Loucy (cell line): ENCODE results near the gene PUSL1.

Experiments used
- H2AFZ ChIP-seq: fragments of 200-600 bp; sonication (generic); 2 replicates; pipeline ENCODE4 v1.6.0; 2016; ENCODE audit warnings: antibody characterized with exemption, mild to moderate bottlenecking, low read length, moderate library complexity
- H3F3A ChIP-seq: fragments of 200-600 bp; 2 replicates; pipeline ENCODE4 v1.6.0; 2016; ENCODE audit warnings: antibody characterized with exemption, low read depth, mild to moderate bottlenecking
- H3K27me3 ChIP-seq: fragments of 200-600 bp; sonication (generic); 2 replicates; pipeline ENCODE4 v1.6.1; 2014; ENCODE audit warnings: low read length, mild to moderate bottlenecking; ENCODE audit not compliant: insufficient read depth, poor library complexity, severe bottlenecking
- H3K36me3 ChIP-seq: fragments of 200-600 bp; sonication (generic); 2 replicates; pipeline ENCODE4 v1.6.1; 2016; ENCODE audit warnings: low read length; ENCODE audit not compliant: insufficient read depth
- H3K4me1 ChIP-seq: fragments of 200-600 bp; sonication (generic); 2 replicates; pipeline ENCODE4 v1.5.1; 2014; ENCODE audit warnings: low read length, mild to moderate bottlenecking; ENCODE audit not compliant: insufficient read depth, poor library complexity, severe bottlenecking
- H3K4me2 ChIP-seq: fragments of 200-600 bp; sonication (generic); 2 replicates; pipeline ENCODE4 v1.6.0; 2014; ENCODE audit warnings: antibody characterized with exemption, low read length, low read depth, mild to moderate bottlenecking; ENCODE audit not compliant: poor library complexity, severe bottlenecking
- H3K4me3 ChIP-seq: fragments of 200-600 bp; sonication (generic); 2 replicates; pipeline ENCODE4 v1.5.1; 2014; ENCODE audit warnings: low read length, mild to moderate bottlenecking, mixed read lengths; ENCODE audit not compliant: poor library complexity, severe bottlenecking
- H3K79me2 ChIP-seq: fragments of 200-600 bp; sonication (generic); 2 replicates; pipeline ENCODE4 v1.6.1; 2014; ENCODE audit warnings: low read length; ENCODE audit not compliant: insufficient read depth
- H3K9ac ChIP-seq: fragments of 200-600 bp; sonication (generic); 2 replicates; pipeline ENCODE4 v1.6.0; 2014; ENCODE audit warnings: mild to moderate bottlenecking, low read depth, low read length, moderate library complexity; ENCODE audit not compliant: poor library complexity, severe bottlenecking
- H3K9me2 ChIP-seq: fragments of 200-600 bp; sonication (generic); replicated peaks from 2 replicates; pipeline ENCODE4 v1.6.1; 2016; ENCODE audit warnings: low read depth, low read length, mixed read lengths
- H3K9me3 ChIP-seq: fragments of 200-600 bp; sonication (generic); 2 replicates; pipeline ENCODE4 v1.6.1; 2014; ENCODE audit warnings: mild to moderate bottlenecking, antibody characterized with exemption, low read length, low read depth; ENCODE audit not compliant: insufficient read depth
- H4K20me1 ChIP-seq: fragments of 200-600 bp; sonication (generic); 2 replicates; pipeline ENCODE4 v1.6.0; 2014; ENCODE audit warnings: antibody characterized with exemption, low read length, mild to moderate bottlenecking; ENCODE audit not compliant: insufficient read depth, poor library complexity, severe bottlenecking
- EZH2phosphoT487 ChIP-seq: fragments of 200-600 bp; IDR thresholded peaks from 2 replicates; pipeline ENCODE4 v1.6.1; 2018; ENCODE audit warnings: antibody characterized with exemption, mild to moderate bottlenecking, moderate library complexity, borderline replicate concordance
- TF ChIP-seq, protein P1 (sequence below): fragments of 200-600 bp; sonication (generic); conservative IDR thresholded peaks from 2 replicates; pipeline ENCODE4 v1.5.1; 2014; ENCODE audit warnings: mild to moderate bottlenecking, antibody characterized with exemption, low read length

PUSL1 gene

DNA sequence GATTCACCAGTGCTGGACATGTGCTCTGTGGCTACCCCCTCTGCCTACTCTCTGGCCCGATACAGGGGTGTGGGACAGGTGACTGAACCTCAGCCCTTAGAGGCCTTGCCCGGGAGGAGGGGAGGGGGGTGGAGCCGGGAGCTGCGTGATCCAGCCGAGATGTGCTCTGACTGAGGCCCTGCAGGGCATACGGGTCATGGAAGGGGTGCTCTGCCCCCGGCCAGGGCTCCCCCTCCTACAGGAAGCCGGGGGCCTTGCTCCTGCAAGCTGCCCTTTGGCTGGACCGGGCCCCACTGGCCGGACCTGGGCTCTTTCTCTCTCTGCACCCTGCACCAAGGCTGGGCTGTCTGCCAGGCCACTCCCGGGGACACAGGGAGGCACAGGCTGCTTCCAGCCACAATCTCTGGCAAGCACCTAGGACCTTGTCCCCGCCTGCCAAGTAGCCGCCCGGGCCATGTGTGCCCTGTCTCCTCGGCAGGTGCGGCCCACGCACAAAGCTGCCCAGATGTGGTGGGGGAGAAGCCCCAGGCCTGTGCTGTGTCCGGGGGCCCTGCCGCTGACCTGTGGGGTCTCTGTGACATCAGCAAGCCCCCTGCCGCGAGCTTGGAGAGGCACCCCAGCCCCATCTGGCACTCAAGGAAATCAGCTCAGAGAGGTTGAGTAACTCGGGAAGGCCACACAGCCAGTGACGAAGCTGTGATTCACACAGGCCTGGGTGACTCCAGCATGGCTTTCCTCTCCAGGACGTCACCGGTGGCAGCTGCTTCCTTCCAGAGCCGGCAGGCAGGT, 26.7 kb upstream of the PUSL1 start:
- Histone ChIP-seq H3K4me3 (no peak overlapping the region), H3K27me3 (no peaks in the 10 kb centered on the region), H3K4me1 (no peaks in the 10 kb centered on the region), H3F3A (no peaks in the 10 kb centered on the region), H2AFZ (no peak overlapping the region), H3K9me3 (no peaks in the 10 kb centered on the region), H3K4me2 (no peak overlapping the region), H3K79me2 (no peaks in the 10 kb centered on the region), H3K9me2 (no peaks in the 10 kb centered on the region), H3K9ac (no peak overlapping the region), H3K36me3 (no peaks in the 10 kb centered on the region), H4K20me1 (no peaks in the 10 kb centered on the region)
- TF ChIP-seq, protein P1, sequence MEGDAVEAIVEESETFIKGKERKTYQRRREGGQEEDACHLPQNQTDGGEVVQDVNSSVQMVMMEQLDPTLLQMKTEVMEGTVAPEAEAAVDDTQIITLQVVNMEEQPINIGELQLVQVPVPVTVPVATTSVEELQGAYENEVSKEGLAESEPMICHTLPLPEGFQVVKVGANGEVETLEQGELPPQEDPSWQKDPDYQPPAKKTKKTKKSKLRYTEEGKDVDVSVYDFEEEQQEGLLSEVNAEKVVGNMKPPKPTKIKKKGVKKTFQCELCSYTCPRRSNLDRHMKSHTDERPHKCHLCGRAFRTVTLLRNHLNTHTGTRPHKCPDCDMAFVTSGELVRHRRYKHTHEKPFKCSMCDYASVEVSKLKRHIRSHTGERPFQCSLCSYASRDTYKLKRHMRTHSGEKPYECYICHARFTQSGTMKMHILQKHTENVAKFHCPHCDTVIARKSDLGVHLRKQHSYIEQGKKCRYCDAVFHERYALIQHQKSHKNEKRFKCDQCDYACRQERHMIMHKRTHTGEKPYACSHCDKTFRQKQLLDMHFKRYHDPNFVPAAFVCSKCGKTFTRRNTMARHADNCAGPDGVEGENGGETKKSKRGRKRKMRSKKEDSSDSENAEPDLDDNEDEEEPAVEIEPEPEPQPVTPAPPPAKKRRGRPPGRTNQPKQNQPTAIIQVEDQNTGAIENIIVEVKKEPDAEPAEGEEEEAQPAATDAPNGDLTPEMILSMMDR, result no peak
- no peak for TF ChIP-seq EZH2phosphoT487

DNA sequence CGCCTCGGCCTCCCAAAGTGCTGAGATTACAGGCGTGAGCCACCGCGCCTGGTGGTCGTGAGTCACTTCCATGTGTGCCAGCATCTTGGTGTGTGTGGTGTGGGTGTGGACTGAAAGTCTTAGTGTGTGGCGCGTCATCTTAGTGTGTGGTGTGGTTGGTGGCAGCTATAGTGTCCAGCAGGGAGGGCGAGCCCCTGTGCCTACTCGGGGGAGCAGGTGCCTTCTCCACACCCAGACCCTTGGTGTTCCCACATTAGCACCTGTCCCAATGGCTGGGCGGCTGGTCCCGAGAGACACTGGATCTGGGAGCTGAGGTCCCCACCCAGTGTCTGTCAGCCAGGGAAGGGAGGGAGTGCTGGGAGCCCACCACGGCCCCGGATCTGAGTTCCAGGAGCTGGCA, 25.4 kb upstream of the PUSL1 start:
- H3K4me2 ChIP-seq, result no peak overlapping the region
- H4K20me1 ChIP-seq, result no peaks in the 10 kb centered on the region
- no peaks in the 10 kb centered on the region for H3K36me3 ChIP-seq
- H3K4me1 ChIP-seq, result no peaks in the 10 kb centered on the region
- H3K9ac ChIP-seq, result no peak overlapping the region
- TF ChIP-seq, protein P1, result no peak
- TF ChIP-seq EZH2phosphoT487, result no peak
- no peaks in the 10 kb centered on the region for H3K79me2 ChIP-seq
- no peaks in the 10 kb centered on the region for H3K27me3 ChIP-seq
- no peaks in the 10 kb centered on the region for H3K9me2 ChIP-seq
- no peak overlapping the region for H3K4me3 ChIP-seq
- no peaks in the 10 kb centered on the region for H3F3A ChIP-seq
- H3K9me3 ChIP-seq, result no peaks in the 10 kb centered on the region
- no peak overlapping the region for H2AFZ ChIP-seq

DNA sequence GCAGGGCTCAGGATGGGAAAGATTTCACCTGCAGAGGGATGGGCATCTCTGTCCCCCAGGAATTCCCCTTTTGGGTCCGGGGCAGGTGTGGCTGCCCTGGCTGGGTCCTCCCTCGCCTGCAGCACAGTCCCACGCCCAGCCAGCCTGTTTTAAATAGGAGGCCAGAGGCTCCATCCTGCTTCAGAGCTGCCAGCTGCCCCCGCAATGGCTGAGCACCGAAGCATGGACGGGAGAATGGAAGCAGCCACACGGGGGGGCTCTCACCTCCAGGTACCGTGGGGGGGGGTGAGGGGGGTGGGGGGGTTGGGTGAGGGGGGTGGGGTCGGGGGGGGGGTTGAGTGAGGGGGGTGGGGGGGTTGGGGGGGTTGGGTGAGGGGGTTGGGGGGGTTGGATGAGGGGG, 24.6 kb upstream of the PUSL1 start:
- Histone ChIP-seq H3K9ac (no peak overlapping the region), H2AFZ (no peak overlapping the region), H4K20me1 (no peaks in the 10 kb centered on the region), H3K4me1 (no peaks in the 10 kb centered on the region), H3K36me3 (no peaks in the 10 kb centered on the region), H3K4me3 (no peak overlapping the region), H3K9me3 (no peaks in the 10 kb centered on the region), H3K79me2 (no peaks in the 10 kb centered on the region), H3K27me3 (no peaks in the 10 kb centered on the region), H3F3A (no peaks in the 10 kb centered on the region), H3K9me2 (no peaks in the 10 kb centered on the region), H3K4me2 (no peak overlapping the region)
- TF ChIP-seq EZH2phosphoT487, result no peak
- TF ChIP-seq, protein P1, result no peak
